ENCODE data around the gene ADARB2. TPM values are rescaled to one million over a fixed set of nuclear protein-coding genes. Genes with fewer than 3 reads are reported as not detected.

The ADARB2 gene
- total RNA-seq, 1 donor from 2014 or later: 1.3 TPM

DNA sequence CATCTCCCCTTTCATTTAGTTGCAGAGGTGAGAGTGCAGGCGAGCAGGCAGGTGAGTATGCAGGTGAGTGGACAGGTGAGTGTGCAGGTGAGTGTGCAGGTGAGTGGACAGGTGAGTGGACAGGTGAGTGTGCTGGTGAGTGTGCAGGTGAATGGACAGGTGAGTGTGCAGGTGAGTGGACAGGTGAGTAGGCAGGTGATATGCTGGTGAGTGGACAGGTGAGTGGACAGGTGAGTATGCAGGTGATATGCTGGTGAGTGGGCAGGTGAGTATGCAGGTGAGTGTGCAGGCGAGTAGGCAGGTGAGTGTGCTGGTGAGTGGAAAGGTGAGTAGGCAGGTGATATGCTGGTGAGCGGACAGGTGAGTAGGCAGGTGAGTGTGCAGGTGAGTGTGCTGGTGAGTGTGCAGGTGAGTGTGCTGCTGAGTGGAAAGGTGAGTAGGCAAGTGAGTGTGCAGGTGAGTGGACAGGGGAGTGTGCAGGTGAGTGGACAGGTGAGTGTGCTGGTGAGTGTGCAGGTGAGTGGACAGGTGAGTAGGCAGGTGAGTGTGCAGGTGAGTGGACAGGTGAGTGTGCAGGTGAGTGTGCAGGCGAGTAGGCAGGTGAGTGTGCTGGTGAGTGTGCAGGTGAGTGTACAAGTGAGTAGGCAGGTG, 165.6 kb downstream of the ADARB2 start:
- DNase-seq (ENCODE audit: low spot score): no peak

DNA sequence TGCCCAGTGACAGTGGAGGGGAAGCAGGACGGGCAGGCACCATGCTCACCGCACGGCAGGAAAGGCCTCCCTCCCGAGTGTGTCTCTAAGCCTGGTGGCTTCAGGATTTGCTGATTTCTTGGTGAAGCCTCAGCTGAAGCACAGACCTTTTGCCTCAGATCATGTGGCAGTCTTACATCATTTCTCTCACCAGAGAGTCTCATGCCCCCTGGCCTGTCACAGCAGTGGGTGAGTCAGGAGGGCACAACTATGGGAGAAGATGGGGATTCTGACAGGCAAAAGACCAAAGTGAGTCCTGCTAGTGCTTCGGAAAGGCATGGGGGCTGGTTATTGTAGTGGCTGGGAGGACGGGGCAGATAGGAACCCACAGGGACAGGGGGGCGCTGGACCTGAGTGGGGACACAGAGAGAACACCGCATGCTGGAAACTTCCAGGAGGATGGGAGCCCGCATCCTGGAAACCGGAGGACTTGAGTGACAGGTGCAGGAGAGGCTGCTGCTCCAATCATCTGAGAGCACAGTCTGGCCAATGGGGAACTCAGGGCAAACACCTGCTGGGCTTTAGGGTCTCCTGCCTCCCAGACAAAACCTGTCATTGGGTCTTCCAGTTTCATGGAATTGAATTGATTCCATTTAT, 166.8 kb downstream of the ADARB2 start:
- DNase-seq (ENCODE audit: low spot score): no peak

DNA sequence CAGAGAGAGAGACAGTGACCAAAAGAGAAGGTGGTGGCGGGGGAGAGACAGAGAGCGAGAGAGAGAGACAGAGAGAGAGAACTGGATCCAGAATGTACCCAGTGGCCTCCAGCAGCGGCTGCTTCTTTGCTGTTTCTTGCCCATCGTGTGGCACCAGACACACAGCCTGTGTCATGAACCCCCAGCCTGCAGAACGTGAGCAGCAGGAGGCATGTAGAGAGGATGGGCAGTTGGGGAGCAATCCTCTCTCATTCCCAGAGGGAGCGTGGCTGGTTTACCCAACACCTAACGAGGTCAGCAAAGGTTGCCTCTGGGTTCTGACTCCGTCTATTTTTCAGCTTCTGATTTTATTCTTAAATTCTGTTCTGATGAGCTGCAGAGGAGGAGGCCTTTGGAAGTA, 168.1 kb downstream of the ADARB2 start:
- DNase-seq (ENCODE audit: low spot score): no peak

DNA sequence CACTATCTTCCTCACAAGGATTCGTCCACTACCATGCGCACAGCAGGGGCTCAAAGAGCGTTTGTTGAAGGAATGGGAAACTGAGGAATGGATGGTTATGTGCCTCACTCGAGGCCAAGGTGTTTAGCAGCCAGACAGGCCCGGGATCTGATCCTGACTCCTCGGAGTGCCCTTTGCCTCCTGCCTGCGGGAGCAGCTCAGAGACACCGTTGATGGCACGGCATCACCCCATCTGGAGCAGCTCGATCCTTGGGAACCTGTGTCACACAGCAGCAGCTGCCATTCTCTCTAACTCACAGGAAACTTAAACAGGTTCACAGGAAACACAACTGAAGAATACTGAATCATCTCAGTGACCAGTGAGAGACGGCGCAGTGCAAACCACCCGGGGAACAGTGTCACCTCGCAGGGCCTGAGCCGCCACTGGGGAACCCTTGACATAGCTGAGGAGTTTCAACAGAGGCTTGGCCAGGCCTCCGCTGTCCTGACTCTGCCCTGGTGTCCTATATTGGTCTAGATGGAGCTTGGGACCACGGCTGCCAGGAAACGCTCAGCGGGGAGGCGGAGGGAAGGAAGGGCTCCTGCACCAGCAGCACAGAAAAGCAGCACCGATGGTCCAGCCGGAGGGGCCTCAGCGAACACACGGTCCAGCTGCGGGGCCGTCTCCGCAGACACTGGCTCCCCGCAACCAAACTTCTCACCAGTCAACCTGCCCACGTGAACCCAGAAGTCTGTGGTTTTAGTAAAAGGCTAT, 169.4 kb downstream of the ADARB2 start:
- DNase-seq (ENCODE audit: low spot score): no peak

DNA sequence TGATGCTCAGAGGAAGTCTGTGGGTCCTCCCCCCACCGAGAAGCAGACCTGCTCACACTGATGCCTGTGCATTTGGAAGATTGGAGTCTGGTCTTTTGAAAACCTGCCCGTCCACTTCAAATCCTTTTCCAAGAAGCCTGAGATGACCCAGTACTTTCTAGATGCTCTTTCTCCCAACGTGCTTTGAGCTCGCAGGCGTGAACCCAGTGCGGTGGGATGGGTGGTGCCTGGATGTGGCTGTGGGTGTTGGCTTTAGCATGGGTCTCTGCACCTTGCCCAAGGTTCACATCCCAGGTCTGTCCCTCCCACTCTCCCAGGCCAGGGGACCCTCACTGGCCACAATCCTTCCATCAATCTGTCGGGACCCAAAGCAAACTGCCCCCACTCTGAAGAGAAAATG, 170.2 kb downstream of the ADARB2 start:
- DNase-seq (ENCODE audit: low spot score): no peak

DNA sequence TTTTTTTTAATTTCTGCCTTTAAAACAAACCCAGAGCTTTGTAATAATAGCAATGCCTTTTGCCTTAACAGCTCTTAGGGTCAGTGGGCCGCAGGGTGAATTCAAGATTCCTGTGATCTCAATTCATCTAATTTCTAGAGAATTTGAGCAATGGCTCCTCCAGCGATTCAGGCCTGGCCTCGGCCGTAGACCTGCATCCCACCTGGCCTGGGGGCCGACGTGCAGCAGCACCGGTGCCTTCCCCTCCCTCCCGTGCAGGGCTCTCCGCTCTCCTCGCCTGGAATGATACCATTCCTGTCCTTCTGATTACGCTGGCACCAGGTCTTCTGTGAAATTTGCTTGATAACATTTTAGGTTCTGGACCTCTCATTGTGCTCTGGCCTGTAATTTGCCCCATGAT, 172.5 kb downstream of the ADARB2 start:
- DNase-seq (ENCODE audit: low spot score): no peak

DNA sequence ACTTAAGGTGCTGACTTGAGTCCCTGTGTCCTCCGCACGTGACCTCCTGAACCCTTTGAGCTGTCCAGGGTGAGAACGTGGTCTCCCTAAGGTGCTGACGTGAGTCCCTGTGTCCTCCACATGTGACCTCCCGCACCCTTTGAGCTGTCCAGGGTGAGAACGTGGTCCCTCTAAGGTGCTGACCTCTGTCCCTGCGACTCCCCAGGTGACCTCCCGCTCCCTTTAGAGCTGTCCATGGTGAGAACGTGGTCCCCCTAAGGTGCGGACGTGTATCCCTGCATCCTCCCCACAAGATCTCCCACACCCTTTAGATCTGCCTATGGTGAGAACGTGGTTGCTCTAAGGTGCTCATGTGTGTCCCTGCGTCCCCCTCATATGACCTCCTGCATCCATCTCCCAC, 174.3 kb downstream of the ADARB2 start:
- DNase-seq (ENCODE audit: low spot score): no peak

DNA sequence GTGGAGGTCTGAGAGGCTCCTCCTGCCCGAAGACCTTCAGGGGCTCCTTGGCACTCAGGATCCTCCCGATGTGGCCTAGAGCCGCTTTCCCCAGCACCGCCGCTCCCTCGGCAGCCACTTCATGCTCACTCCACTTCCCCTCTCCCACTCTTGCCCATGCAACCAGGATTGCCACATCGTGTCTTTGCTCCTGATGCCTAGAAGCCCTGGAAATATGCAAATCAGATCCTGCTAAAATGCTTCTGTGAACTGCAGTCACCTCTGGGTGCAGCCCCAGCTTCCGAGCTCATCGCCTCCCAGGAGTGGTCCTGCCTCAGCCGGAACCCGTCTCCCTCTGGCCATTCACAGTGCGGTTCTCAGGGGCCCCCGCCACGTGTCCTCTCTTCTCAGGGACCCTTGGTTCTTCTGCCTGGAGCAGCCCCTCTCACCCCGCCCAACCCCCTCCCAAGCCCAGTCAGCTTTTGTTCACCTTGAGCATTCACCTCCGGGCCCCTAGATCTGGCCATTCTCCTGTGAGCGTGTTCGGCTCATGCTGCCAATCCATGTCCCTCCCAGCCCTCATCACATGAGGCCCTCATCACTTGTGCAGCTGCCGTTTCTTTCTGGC, 175.5 kb downstream of the ADARB2 start:
- no peak for DNase-seq (ENCODE audit: low spot score)

DNA sequence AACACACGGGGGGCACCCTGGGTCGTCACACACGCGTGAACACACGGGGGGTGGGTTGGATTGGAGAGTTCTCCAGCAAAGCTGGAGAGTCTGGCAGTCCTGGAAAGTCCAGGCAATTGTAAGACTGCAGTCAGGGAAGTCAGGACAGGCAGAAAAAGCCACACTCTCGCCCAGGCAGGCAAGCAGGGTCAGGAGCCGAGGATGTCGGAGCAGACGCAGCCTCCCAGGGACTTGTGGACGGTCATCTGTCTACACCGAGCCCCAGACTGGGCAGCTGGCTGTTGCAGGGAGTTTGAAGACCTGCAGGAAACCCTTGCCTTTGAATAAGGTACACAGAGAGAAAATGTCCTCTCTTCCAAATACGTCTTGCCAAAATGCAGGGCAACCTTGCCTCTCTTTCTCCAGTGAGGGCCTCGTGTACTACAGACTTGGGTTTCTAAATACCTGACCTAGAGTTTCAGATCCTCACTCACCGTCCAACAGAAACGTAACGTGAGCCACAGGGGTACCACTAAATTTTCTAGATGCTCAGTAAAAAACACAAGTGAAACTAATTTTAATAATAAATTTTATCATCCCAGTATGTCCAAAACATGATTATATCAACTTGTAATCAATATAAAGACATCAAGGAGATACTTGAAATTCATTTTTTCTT, 176.7 kb downstream of the ADARB2 start:
- DNase-seq (ENCODE audit: low spot score): no peak

DNA sequence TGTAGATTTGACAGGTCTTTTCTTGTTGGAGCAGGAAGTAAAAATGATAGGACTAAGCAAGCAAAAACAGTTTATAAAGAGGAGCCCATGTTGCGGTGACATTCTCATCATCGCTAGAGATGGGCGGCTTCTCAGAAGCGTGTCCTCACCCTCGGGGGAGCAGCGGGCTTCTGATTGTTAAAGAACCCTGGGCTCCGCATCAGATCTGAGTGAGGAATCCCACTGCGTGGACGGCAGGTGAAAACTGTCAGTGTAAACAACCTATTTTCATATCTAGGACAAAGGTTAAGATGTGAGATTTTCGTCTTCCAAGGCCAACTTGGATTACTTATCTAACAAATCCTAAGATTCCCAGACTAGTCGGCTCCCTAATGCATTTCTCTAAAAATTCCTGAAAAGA, 177.6 kb downstream of the ADARB2 start:
- no peak for DNase-seq (ENCODE audit: low spot score)

DNA sequence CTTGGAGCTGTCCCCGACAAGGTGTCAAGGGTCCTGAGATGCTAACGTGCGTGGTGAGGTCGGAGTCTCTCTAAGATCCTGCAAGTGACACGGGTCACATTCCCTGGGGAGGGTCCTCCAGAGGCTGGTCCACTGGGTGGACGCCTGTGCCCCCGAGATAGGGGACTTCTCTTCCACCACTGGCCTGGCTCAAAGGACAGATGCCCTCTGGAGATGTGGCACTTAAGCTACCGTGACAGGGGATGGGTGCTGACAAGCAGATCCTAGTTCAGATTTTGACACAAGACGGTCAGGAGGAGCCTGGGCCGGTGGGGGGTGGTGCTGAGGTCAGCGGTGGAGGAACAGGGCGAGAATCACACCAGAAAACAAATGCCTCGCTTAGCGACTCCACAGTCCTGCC, 178.0 kb downstream of the ADARB2 start:
- DNase-seq (ENCODE audit: low spot score): no peak

DNA sequence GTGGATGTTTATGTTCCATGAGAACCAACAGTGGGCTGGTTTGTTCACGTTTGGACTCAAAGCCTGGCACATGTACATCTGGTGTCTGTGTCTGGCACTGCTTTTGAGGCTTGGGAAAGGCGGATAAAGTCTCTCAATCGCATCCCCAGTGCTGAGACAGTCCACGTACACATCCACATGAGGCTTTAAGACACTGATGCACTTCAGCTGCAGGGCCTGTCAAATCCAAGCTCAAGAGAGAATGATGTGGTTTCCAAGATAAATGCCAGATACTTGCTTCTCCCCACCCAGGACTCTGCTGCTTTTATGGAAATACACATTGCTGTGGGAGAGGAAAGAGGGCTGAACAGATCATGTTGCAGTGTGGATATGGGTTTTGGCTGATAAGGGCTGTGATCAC, 178.4 kb downstream of the ADARB2 start:
- no peak for DNase-seq (ENCODE audit: low spot score)

DNA sequence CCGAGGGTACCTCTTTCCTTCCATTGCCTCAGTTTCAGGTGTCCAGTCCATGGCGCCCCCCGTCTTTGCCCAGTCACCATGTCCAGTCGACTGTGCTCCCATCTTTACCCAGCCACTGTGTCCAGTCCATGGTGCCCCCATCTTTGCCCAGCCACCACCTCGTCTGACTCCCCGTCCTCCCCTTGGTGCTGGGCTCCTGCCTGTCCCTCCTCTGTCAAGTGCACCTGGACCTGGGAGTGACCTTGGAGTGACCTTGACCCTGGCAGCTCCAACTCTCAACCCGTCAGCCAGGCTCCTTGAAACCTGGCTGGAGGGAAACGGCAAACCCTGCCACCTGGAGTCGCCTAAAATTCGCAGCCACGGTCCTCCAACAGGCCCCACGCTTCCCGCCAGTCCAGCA, 180.2 kb downstream of the ADARB2 start:
- DNase-seq (ENCODE audit: low spot score): no peak

DNA sequence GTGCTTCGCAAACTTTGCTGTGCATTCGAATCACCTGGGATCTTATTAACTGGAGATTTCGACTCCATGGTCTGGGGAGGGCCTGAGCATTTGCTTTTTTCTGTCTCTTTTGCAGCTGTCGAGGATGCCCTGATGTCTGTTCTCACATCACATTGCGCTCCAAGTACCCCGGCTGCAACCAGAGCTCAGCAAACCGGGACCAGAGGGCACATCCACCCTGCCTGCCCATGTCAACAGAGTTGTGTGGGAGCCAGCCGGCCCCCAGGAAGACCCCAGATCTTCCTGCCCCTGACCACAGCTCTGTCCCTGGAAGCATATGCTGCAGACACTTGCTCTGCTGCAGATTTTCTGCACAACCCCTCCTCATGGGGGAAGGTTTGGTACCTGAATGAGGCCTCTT, 180.8 kb downstream of the ADARB2 start:
- DNase-seq (ENCODE audit: low spot score): no peak

DNA sequence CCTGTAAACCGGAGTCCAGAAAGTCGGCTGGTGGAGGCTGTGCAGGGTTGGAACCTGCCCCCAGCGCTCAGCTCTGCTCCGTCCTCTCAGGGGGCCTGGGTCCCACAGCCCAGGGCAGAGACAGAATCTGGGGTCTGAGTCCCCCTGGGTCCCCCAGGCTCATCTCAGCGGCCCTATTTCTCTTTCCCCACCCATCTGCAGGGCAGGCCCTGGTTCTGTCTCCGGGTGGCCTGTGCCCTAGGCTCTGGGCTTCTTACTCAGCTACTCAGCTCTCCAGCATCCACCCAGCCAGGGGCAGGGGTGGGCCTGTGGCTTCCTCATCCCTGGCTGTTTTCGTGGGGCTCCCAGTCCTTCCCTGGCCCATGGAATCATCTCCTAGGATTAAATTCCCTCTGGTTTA, 183.4 kb downstream of the ADARB2 start:
- no peak for DNase-seq (ENCODE audit: low spot score)

DNA sequence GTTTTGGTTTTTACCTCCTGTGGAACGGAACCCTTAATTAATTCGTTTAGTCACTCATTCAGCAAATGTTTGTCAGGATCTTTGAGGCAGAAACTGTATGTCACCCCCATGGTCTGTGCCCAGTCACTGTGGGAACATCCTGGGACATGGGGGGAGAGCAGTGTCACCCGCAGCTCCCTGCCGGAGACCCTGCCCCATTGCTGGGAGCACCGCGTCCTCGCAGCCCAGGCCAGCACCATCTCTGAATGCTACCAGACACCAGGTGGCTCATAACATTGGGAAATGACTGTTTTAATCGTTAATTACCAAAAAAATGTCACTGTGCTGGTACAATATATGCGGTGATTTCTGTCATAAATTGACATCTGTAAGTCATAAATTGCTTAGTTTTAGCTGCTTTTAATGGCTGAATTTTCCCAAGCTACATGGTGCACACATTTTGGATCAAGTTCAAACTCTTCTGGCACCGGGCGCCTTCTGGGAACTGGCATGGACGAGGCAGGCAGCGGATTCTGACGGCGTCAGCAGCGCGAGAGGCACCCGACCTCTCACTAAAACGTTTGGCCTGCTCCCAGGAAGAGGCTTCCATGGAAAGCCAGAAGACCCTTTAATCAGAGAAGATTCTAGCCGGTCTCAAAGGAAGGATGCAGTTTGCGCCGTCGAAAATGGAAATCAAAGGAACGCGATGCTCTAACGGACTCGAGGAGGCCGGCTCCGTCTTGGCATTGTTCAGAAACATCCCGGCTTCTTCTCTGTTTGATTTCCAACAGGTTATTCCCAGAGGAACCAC, 184.2 kb downstream of the ADARB2 start:
- DNase-seq (ENCODE audit: low spot score): no peak

DNA sequence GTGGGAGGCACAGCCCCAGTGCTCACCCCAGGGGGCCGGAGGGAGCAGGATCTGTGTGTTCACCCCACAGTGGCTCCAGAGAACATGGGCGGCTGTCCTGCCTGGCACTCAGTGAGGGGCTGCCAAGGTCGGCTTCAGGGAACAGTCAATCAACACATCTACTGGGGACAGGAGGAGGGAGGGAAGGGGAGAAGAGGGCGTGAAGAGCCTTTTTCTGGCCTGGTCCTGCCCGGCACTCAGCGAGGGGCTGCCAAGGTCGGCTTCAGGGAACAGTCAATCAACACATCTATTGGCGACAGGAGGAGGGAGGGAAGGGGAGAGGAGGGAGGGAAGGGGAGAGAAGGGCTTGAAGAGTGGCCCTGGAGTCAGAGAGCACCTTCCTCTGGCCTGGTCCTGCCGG, 184.9 kb downstream of the ADARB2 start:
- no peak for DNase-seq (ENCODE audit: low spot score)

DNA sequence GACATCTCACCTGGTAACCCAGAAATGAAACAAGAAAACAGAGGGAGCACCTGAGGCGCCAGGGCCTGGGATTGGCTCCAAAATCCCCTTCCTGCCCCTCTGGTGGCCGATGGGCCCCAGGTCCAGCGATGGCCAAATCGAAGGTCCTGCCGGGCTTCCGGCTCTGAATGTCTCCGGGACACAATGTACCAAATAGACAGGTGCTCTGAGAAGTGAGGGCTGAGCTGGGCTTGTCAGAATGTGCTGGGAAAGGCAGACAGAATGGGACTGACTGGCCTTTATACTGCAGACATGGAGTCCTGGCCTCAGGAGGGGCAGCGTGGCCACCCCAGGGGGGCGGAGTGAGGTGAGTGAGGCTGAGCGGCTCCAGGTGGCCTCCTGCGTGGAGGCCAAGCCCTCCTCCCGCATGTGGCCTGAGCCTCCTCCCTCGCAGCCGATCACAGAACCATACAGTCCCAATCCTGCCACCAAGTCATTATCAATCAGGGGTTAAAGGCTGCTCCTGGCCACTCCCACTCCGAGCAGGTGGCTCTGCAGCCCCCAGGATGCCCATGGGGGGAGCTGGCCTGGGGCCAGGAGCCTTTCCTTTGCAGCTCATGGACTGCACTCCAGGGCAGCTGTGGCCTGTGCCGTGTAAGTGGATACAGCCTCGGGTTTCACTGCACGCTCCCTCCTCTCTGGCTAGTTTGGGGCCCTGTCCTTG, 185.5 kb downstream of the ADARB2 start:
- DNase-seq (ENCODE audit: low spot score): no peak

DNA sequence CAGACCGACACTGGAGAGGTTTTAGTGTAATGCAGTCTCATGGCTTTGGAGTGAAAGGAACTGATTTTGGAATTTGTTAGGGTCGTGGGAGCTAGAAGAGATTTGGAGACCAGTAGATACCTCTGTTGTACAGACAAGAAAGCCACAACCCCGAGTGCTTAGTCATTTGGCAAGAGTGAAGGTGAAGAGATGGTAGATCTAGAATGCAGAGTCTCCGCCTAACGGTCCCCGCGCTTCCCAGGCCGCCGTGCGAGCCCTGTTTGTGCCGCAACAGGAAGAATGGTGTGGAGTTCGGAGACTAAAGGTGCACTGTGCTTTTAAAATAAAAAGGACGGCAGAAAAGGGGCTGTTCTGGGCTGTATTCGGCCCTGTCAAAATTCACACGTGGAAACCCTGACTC, 186.7 kb downstream of the ADARB2 start:
- no peak for DNase-seq (ENCODE audit: low spot score)

DNA sequence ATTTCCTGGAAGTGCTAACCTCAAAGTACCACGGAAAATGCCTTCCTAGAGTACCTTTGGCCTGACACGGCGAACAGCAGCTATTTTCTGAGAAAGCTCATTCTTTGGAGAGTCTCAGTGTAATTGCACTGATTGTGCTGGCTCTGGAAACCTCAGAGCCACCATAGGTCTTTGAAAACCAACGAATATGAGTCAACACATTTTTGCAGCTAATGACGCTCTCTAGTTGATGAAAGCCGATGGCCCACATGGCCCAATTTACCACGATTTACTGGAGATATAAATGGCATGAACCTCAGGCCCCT, 187.1 kb downstream of the ADARB2 start:
- no peak for DNase-seq (ENCODE audit: low spot score)

Measured in mucosa of gallbladder (tissue), 1 donor.